Caco-2 (cell line): ENCODE measurements around the gene SAMD11. TPM values are rescaled to one million over a fixed set of nuclear protein-coding genes. Genes with fewer than 3 reads are reported as not detected.

Source experiments
- BruUV-seq: library from RNA; stranded (reverse); fragments of 400-500 nt; replicated peaks from 2 replicates; lab custom pipeline; 2021; lab: Mats Ljungman, UMichigan
- CTCF ChIA-PET: fragments of 300-600 bp; sonication (Branson Sonifier 250); formaldehyde crosslinking; loops from one replicate; lab custom pipeline; 2022; ENCODE audit warnings: antibody characterized with exemption; lab: Charles Lee
- POLR2A ChIA-PET: fragments of 300-600 bp; sonication (Branson Sonifier 250); formaldehyde crosslinking; loops from one replicate; lab custom pipeline; 2022; ENCODE audit warnings: antibody characterized with exemption; lab: Charles Lee
- DNase-seq, 2 experiments: peaks; one replicate each; pipeline versions ENCODE4 v3.0.0 to v3.0.0-alpha.2; 2020 to 2022
- H3K27me3 ChIP-seq: replicated peaks from 2 replicates; pipeline ENCODE4 v1.6.0; 2011; ENCODE audit warnings: low read length; ENCODE audit not compliant: control insufficient read depth, insufficient read depth
- H3K36me3 ChIP-seq: 2 replicates; pipeline ENCODE4 v1.5.1; 2011; ENCODE audit warnings: low read length; ENCODE audit not compliant: control insufficient read depth, insufficient read depth
- H3K4me1 ChIP-seq: fragments of 250-450 bp; sonication (Bioruptor Pico); 2 replicates; pipeline ENCODE4 v1.5.1; 2020; ENCODE audit warnings: mild to moderate bottlenecking
- H3K4me3 ChIP-seq: 2 replicates; pipeline ENCODE4 v1.5.1; 2011; ENCODE audit warnings: low read depth, mild to moderate bottlenecking, control low read depth, low read length
- H3K9me3 ChIP-seq: fragments of 250-450 bp; sonication (Bioruptor Pico); 2 replicates; pipeline ENCODE4 v1.5.1; 2020; ENCODE audit warnings: mild to moderate bottlenecking, moderate library complexity
- H3K27ac Mint-ChIP-seq: one replicate; pipeline ENCODE4 v1.8.0; 2022; ENCODE audit warnings: mixed read lengths; ENCODE audit not compliant: unreplicated experiment
- H3K27me3 Mint-ChIP-seq: one replicate; pipeline ENCODE4 v1.8.0; 2022; ENCODE audit warnings: mixed read lengths; ENCODE audit not compliant: insufficient read depth, unreplicated experiment
- H3K36me3 Mint-ChIP-seq: one replicate; pipeline ENCODE4 v1.8.0; 2022; ENCODE audit warnings: mild to moderate bottlenecking, mixed read lengths; ENCODE audit not compliant: insufficient read depth, unreplicated experiment
- H3K4me1 Mint-ChIP-seq: one replicate; pipeline ENCODE4 v1.8.0; 2022; ENCODE audit warnings: low read depth, mixed read lengths; ENCODE audit not compliant: unreplicated experiment
- H3K4me3 Mint-ChIP-seq: one replicate; pipeline ENCODE4 v1.8.0; 2022; ENCODE audit warnings: mild to moderate bottlenecking, moderate library complexity, mixed read lengths; ENCODE audit not compliant: unreplicated experiment
- H3K9me3 Mint-ChIP-seq: one replicate; pipeline ENCODE4 v1.8.0; 2022; ENCODE audit warnings: mixed read lengths; ENCODE audit not compliant: unreplicated experiment
- CTCF ChIP-seq, 2 experiments: fragments of 200-600 bp in 1 of 2; IDR thresholded peaks; 1 replicate in 1 of 2; 2 replicates in 1 of 2; pipeline versions ENCODE4 v1.5.1 to v1.8.0; 2011 to 2022; ENCODE audit warnings: antibody characterized with exemption in 1 of 2, control low read depth in 1 of 2, inconsistent platforms in 1 of 2, low read depth in 1 of 2, low read length in 1 of 2, mild to moderate bottlenecking in 1 of 2, moderate library complexity in 1 of 2; ENCODE audit not compliant: insufficient read depth in 1 of 2, severe bottlenecking in 1 of 2, unreplicated experiment in 1 of 2
- intact Hi-C: fragments of 100-400 bp; cut with micrococcal nuclease; formaldehyde crosslinking; loops from one replicate; pipeline ENCODE4 v1.10.0; 2022; ENCODE audit not compliant: unreplicated experiment
- total RNA-seq: library from RNA; stranded (reverse); gene quantifications from 2 replicates; pipeline ENCODE4 v1.2.3, GENCODE V29; 2022

Gene SAMD11
- total RNA-seq, 1 experiment from 2014 or later, result 0.54 TPM

- Mint-ChIP-seq H3K4me3 (no peak overlapping the region), H3K27ac (no peak overlapping the region), H3K4me1 (peaks cover 6% of the 10 kb centered on the region), H3K9me3 (no peaks in the 10 kb centered on the region), H3K36me3 (peaks cover 7% of the 10 kb centered on the region), H3K27me3 (peaks cover 6% of the 10 kb centered on the region)
- no peaks in the 10 kb centered on the region for H3K9me3 ChIP-seq
- H3K36me3 ChIP-seq, result no peaks in the 10 kb centered on the region
- H3K4me3 ChIP-seq, result no peak overlapping the region
- intact Hi-C loops, result loop anchor here (5.0 kb wide), 1 partner anchor 35 kb away; no protein-coding TSS in a partner anchor
- POLR2A ChIA-PET, result no interaction called here
- H3K27me3 ChIP-seq, result peaks cover 6% of the 10 kb centered on the region; the same call in 1 of the 2 replicates
- H3K4me1 ChIP-seq, result peaks cover 14% of the 10 kb centered on the region
- no peak for TF ChIP-seq CTCF (IDR thresholded peaks at IDR 0.05; ENCODE audit: insufficient read depth in 1 of 2, low read depth in 1 of 2, low read length in 1 of 2, severe bottlenecking in 1 of 2, unreplicated experiment in 1 of 2)
- CTCF ChIA-PET, result interaction anchor here (0.6 to 1.2 kb wide), 5 partner anchors 31 to 84 kb away, joined by 3 to 8 read pairs (median 3); no protein-coding TSS in a partner anchor
- no peak for DNase-seq
- no TSS peak for BruUV-seq
Measured at GRCh38 chr1:937521-937920, 13.8 kb downstream of the SAMD11 start.

- no peak overlapping the region for H3K4me3 ChIP-seq
- H3K27me3 ChIP-seq, result peaks cover 6% of the 10 kb centered on the region; the same call in 1 of the 2 replicates
- Mint-ChIP-seq H3K9me3 (no peaks in the 10 kb centered on the region), H3K27ac (no peak overlapping the region), H3K36me3 (peaks cover 7% of the 10 kb centered on the region), H3K27me3 (peaks cover 6% of the 10 kb centered on the region), H3K4me3 (no peak overlapping the region), H3K4me1 (peaks cover 6% of the 10 kb centered on the region)
- no peaks in the 10 kb centered on the region for H3K9me3 ChIP-seq
- TF ChIP-seq CTCF (IDR thresholded peaks at IDR 0.05; ENCODE audit: insufficient read depth in 1 of 2, low read depth in 1 of 2, low read length in 1 of 2, severe bottlenecking in 1 of 2, unreplicated experiment in 1 of 2), result peak; percentile 54 to 77
- H3K36me3 ChIP-seq, result no peaks in the 10 kb centered on the region
- BruUV-seq, result no TSS peak
- POLR2A ChIA-PET, result no interaction called here
- intact Hi-C loops, result loop anchor here (5.0 kb wide), 1 partner anchor 36 kb away; no protein-coding TSS in a partner anchor
- CTCF ChIA-PET, result interaction anchor here (0.6 to 1.2 kb wide), 10 partner anchors 18 to 143 kb away, joined by 3 to 10 read pairs (median 4); no protein-coding TSS in a partner anchor
- H3K4me1 ChIP-seq, result peaks cover 20% of the 10 kb centered on the region
- peak; percentile 64 to 73 for DNase-seq
Measured at GRCh38 chr1:938088-938683, 14.5 kb downstream of the SAMD11 start.

- H3K36me3 ChIP-seq, result no peaks in the 10 kb centered on the region
- peaks cover 9% of the 10 kb centered on the region for H3K36me3 Mint-ChIP-seq
- no peak overlapping the region for H3K27ac Mint-ChIP-seq
- H3K27me3 ChIP-seq, result peaks cover 6% of the 10 kb centered on the region; the same call in 1 of the 2 replicates
- no peak for TF ChIP-seq CTCF (IDR thresholded peaks at IDR 0.05; ENCODE audit: insufficient read depth in 1 of 2, low read depth in 1 of 2, low read length in 1 of 2, severe bottlenecking in 1 of 2, unreplicated experiment in 1 of 2)
- no peak overlapping the region for H3K4me3 Mint-ChIP-seq
- H3K9me3 Mint-ChIP-seq, result no peaks in the 10 kb centered on the region
- CTCF ChIA-PET, result interaction anchor here (0.6 to 2.1 kb wide), 8 partner anchors 19 to 143 kb away, joined by 3 to 10 read pairs (median 6); no protein-coding TSS in a partner anchor
- no peak for DNase-seq
- no peaks in the 10 kb centered on the region for H3K9me3 ChIP-seq
- POLR2A ChIA-PET, result no interaction called here
- peaks cover 6% of the 10 kb centered on the region for H3K27me3 Mint-ChIP-seq
- H3K4me3 ChIP-seq, result no peak overlapping the region
- H3K4me1 Mint-ChIP-seq, result peaks cover 6% of the 10 kb centered on the region
- intact Hi-C loops, result loop anchor here (5.0 kb wide), 1 partner anchor 37 kb away; no protein-coding TSS in a partner anchor
- BruUV-seq, result no TSS peak
- H3K4me1 ChIP-seq, result peaks cover 20% of the 10 kb centered on the region
Measured at GRCh38 chr1:938711-939489, 15.2 kb downstream of the SAMD11 start.
